CD4-positive, alpha-beta T cell (primary cell): ENCODE results near the gene ERN1. TPM values are rescaled to one million over a fixed set of nuclear protein-coding genes. Genes with fewer than 3 reads are reported as not detected.
A peak's percentile ranks its signal among the peaks of the same experiment; 100 is the strongest.

Experiments used
- ATAC-seq: fragments of 200-7000 bp; cut with Tn5 transposase; one replicate; pipeline ENCODE4 v1.10.0; 2022; ENCODE audit warnings: mild to moderate bottlenecking; ENCODE audit not compliant: poor library complexity
- CTCF ChIA-PET: fragments of 350-600 bp; sonication (Branson Sonifier 250); formaldehyde crosslinking; loops from one replicate; lab custom pipeline; 2021; ENCODE audit warnings: antibody characterized with exemption, inconsistent platforms; lab: Charles Lee
- POLR2A ChIA-PET: fragments of 350-600 bp; sonication (Branson Sonifier 250); formaldehyde crosslinking; loops from one replicate; lab custom pipeline; 2021; ENCODE audit warnings: antibody characterized with exemption, inconsistent platforms; lab: Charles Lee
- DNase-seq, 14 experiments: peaks; one replicate each; pipeline ENCODE4 v3.0.0-alpha.2; 2013 to 2020; ENCODE audit warnings: mixed read lengths in 2 of 14
- H3K27ac ChIP-seq, 2 donors: one replicate each; pipeline versions ENCODE4 v1.5.1 to v1.7.0; 2013; ENCODE audit warnings: low read length in 2 of 2, low read depth in 1 of 2, mild to moderate bottlenecking in 1 of 2
- H3K27me3 ChIP-seq, 2 experiments: 1 replicate in 1 of 2; 2 replicates in 1 of 2; pipeline versions ENCODE4 v1.6.1 to v1.7.0; 2013; ENCODE audit warnings: low read length in 2 of 2, control low read depth in 1 of 2, mild to moderate bottlenecking in 1 of 2, moderate library complexity in 1 of 2; ENCODE audit not compliant: insufficient read depth in 2 of 2, control insufficient read depth in 1 of 2
- H3K36me3 ChIP-seq: one replicate; pipeline ENCODE4 v1.6.1; 2013; ENCODE audit warnings: low read length, control low read depth; ENCODE audit not compliant: insufficient read depth
- H3K4me1 ChIP-seq: one replicate; pipeline ENCODE4 v1.6.1; 2013; ENCODE audit warnings: low read length, control low read depth; ENCODE audit not compliant: insufficient read depth
- H3K4me3 ChIP-seq: one replicate; pipeline ENCODE4 v1.5.1; 2013; ENCODE audit warnings: mild to moderate bottlenecking, low read length, moderate library complexity
- H3K9me3 ChIP-seq, 2 experiments: 1 replicate in 1 of 2; 2 replicates in 1 of 2; pipeline versions ENCODE4 v1.6.1 to v1.7.0; 2013; ENCODE audit warnings: low read length in 2 of 2, mild to moderate bottlenecking in 2 of 2, control low read depth in 1 of 2, moderate library complexity in 1 of 2; ENCODE audit not compliant: control insufficient read depth in 1 of 2, insufficient read depth in 1 of 2
- H3K27ac Mint-ChIP-seq: one replicate; pipeline ENCODE4 v1.8.0; 2020; ENCODE audit warnings: mixed read lengths
- H3K27me3 Mint-ChIP-seq: one replicate; pipeline ENCODE4 v1.8.0; 2021; ENCODE audit warnings: mixed read lengths
- H3K36me3 Mint-ChIP-seq: one replicate; pipeline ENCODE4 v1.8.0; 2021; ENCODE audit warnings: low read depth, mixed read lengths
- H3K4me1 Mint-ChIP-seq: one replicate; pipeline ENCODE4 v1.8.0; 2021; ENCODE audit warnings: low read depth, mixed read lengths
- H3K4me3 Mint-ChIP-seq: one replicate; pipeline ENCODE4 v1.8.0; 2020; ENCODE audit warnings: mild to moderate bottlenecking, mixed read lengths
- H3K9me3 Mint-ChIP-seq: one replicate; pipeline ENCODE4 v1.8.0; 2020; ENCODE audit warnings: mixed read lengths
- CTCF ChIP-seq: fragments of 200-600 bp; IDR thresholded peaks from one replicate; pipeline ENCODE4 v1.8.0; 2022; ENCODE audit warnings: antibody characterized with exemption, mild to moderate bottlenecking
- intact Hi-C, 2 experiments: fragments of 100-400 bp; cut with DNase I in 1 of 2; cut with micrococcal nuclease in 1 of 2; formaldehyde crosslinking; loops; one replicate each; pipeline versions ENCODE4 v1.15.1 to v1.9.0; 2023 to 2025; cut with DNase I, micrococcal nuclease
- total RNA-seq, 174 experiments: library from RNA in 2 of 174; stranded (reverse) in 2 of 174; gene quantifications; one replicate each; pipeline ENCODE4 v1.2.3 and lab custom pipeline; 2021 to 2026

Gene ERN1
- total RNA-seq, 2 experiments from 2014 or later, result 62.7 to 67.8 TPM

GRCh38 chr17:64051153-64051552, 78.8 kb downstream of the ERN1 start:
- Mint-ChIP-seq H3K27ac (peak overlapping the region; percentile 85), H3K27me3 (no peaks in the 10 kb centered on the region), H3K9me3 (no peaks in the 10 kb centered on the region), H3K4me1 (peaks cover 57% of the 10 kb centered on the region), H3K36me3 (peaks cover 90% of the 10 kb centered on the region), H3K4me3 (peak overlapping the region; percentile 17)
- peak overlapping the region in 1 of 2 donors; percentile 78 for H3K27ac ChIP-seq
- DNase-seq (peak in 5 of 14 experiments; percentile 16 to 88 (median 69)), ATAC-seq (peak; percentile 100)
- H3K36me3 ChIP-seq, result peaks cover 93% of the 10 kb centered on the region
- ChIA-PET CTCF (interaction anchor here (1.2 to 1.8 kb wide), 5 partner anchors 9 to 83 kb away, joined by 4 to 9 read pairs (median 4); partner anchors contain the start of gene ERN1), POLR2A (interaction anchor here (0.6 to 3.9 kb wide), 25 partner anchors 9 to 456 kb away, joined by 3 to 67 read pairs (median 5); partner anchors contain the start of genes CCDC47, CEP95, DDX42 and DDX5)
- no peaks in the 10 kb centered on the region for H3K9me3 ChIP-seq
- no peaks in the 10 kb centered on the region for H3K27me3 ChIP-seq
- H3K4me3 ChIP-seq, result no peak overlapping the region
- TF ChIP-seq CTCF, result no peak
- H3K4me1 ChIP-seq, result peaks cover 59% of the 10 kb centered on the region
- intact Hi-C loops, result loop anchor here in 1 of 2 experiments (2.0 kb wide), 1 partner anchor 26 kb away; no protein-coding TSS in a partner anchor

- H3K36me3 ChIP-seq, result peaks cover 93% of the 10 kb centered on the region
- no peak overlapping the region for H3K27ac Mint-ChIP-seq
- no peaks in the 10 kb centered on the region for H3K27me3 Mint-ChIP-seq
- POLR2A ChIA-PET, result interaction anchor here (0.9 to 3.9 kb wide), 4 partner anchors 58 to 98 kb away, joined by 3 to 67 read pairs (median 19); partner anchors contain the start of gene ERN1
- no peak overlapping the region for H3K4me3 Mint-ChIP-seq
- no peak for TF ChIP-seq CTCF
- intact Hi-C loops, result no loop called here
- no peaks in the 10 kb centered on the region for H3K27me3 ChIP-seq
- H3K9me3 Mint-ChIP-seq, result no peaks in the 10 kb centered on the region
- H3K4me3 ChIP-seq, result no peak overlapping the region
- peak overlapping the region in 1 of 2 donors; percentile 78 for H3K27ac ChIP-seq
- CTCF ChIA-PET, result interaction anchor here (1.4 kb wide), 1 partner anchor 20 kb away, joined by 3 read pairs; no protein-coding TSS in a partner anchor
- ATAC-seq (no peak), DNase-seq (no peak)
- H3K36me3 Mint-ChIP-seq, result peaks cover 91% of the 10 kb centered on the region
- peaks cover 45% of the 10 kb centered on the region for H3K4me1 Mint-ChIP-seq
- peaks cover 56% of the 10 kb centered on the region for H3K4me1 ChIP-seq
- no peaks in the 10 kb centered on the region for H3K9me3 ChIP-seq
These were observed 81.1 kb downstream of the ERN1 start for GRCh38 chr17:64048805-64049204.

- H3K4me3 Mint-ChIP-seq, result no peak overlapping the region
- H3K27ac ChIP-seq, result no peak overlapping the region
- no peaks in the 10 kb centered on the region for H3K27me3 ChIP-seq
- no peak for DNase-seq
- H3K36me3 ChIP-seq, result peaks cover 99% of the 10 kb centered on the region
- H3K9me3 Mint-ChIP-seq, result no peaks in the 10 kb centered on the region
- no peak for ATAC-seq
- no peaks in the 10 kb centered on the region for H3K27me3 Mint-ChIP-seq
- TF ChIP-seq CTCF, result no peak
- H3K9me3 ChIP-seq, result no peaks in the 10 kb centered on the region
- ChIA-PET CTCF (no interaction called here), POLR2A (no interaction called here)
- peaks cover 43% of the 10 kb centered on the region for H3K4me1 ChIP-seq
- peaks cover 84% of the 10 kb centered on the region for H3K36me3 Mint-ChIP-seq
- no peak overlapping the region for H3K4me3 ChIP-seq
- H3K27ac Mint-ChIP-seq, result no peak overlapping the region
- H3K4me1 Mint-ChIP-seq, result peaks cover 21% of the 10 kb centered on the region
- intact Hi-C loops, result loop anchor here in 1 of 2 experiments (2.0 kb wide), 1 partner anchor 14 kb away; no protein-coding TSS in a partner anchor
These were observed 84.8 kb downstream of the ERN1 start for GRCh38 chr17:64045176-64045575.
